ENCODE measurements around the gene PNPLA1. TPM values are rescaled to one million over a fixed set of nuclear protein-coding genes. Genes with fewer than 3 reads are reported as not detected.

PNPLA1 gene
- total RNA-seq, 4 donors from 2014 or later, result not detected

DNA sequence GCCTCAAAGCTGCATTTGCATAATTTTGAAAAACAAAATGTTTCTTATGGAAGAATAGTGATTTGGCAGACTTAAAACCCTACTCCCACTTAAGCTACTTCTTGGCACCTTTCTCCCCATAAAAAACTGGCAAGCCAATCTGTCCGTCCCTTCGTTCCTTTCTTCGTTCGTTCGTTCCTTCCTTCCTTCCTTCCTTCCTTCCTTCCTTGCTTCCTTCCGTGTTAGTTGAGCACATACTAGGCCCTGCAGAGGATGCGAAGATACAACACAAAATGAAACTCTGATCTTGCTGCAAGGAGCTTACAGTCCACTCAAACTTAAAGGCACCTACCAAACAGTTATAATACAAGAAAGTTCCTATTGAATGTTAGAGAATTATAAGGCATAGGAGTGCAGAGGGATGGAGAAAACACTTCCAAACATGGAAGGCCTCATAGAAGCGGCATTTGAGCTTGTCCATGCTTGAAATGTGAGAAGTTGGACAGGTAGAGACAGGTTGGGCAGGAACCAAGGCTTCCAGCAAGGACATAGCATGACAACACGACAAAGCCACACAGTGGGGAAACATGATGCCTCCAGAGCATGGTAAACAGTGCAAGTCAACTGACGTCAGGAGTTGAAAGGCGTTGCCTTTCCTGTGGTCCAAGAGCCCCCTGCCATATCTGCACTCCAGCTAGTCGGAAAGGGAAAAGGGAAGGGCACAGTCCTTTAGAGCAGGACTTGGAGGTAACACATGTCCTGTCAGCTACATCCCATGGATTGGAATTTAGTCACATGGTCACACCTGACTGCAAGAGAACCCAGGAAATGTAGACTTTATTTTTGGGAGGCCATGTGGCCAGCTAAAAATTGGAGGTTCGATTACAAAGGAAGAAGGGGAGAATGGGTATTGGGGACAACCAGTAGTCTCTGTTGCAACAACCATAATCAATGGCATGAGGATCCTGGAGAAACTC, 7.0 kb downstream of the PNPLA1 start:
- intact Hi-C loops (cut with DNase I; ENCODE audit: low total_unique reads), result no loop called here
- DNase-seq, result no peak
- H3K27ac ChIP-seq, result no peak overlapping the region
- H3K9me3 ChIP-seq, result no peaks in the 10 kb centered on the region
- no peak for TF ChIP-seq POLR2A (IDR thresholded peaks at IDR 0.05)
- TF ChIP-seq, protein P1, sequence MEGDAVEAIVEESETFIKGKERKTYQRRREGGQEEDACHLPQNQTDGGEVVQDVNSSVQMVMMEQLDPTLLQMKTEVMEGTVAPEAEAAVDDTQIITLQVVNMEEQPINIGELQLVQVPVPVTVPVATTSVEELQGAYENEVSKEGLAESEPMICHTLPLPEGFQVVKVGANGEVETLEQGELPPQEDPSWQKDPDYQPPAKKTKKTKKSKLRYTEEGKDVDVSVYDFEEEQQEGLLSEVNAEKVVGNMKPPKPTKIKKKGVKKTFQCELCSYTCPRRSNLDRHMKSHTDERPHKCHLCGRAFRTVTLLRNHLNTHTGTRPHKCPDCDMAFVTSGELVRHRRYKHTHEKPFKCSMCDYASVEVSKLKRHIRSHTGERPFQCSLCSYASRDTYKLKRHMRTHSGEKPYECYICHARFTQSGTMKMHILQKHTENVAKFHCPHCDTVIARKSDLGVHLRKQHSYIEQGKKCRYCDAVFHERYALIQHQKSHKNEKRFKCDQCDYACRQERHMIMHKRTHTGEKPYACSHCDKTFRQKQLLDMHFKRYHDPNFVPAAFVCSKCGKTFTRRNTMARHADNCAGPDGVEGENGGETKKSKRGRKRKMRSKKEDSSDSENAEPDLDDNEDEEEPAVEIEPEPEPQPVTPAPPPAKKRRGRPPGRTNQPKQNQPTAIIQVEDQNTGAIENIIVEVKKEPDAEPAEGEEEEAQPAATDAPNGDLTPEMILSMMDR (IDR thresholded peaks at IDR 0.05), result no peak
- H3K36me3 ChIP-seq, result no peaks in the 10 kb centered on the region
- H3K27me3 ChIP-seq, result no peaks in the 10 kb centered on the region
- H3K4me3 ChIP-seq, result no peak overlapping the region
- no peaks in the 10 kb centered on the region for H3K4me1 ChIP-seq

DNA sequence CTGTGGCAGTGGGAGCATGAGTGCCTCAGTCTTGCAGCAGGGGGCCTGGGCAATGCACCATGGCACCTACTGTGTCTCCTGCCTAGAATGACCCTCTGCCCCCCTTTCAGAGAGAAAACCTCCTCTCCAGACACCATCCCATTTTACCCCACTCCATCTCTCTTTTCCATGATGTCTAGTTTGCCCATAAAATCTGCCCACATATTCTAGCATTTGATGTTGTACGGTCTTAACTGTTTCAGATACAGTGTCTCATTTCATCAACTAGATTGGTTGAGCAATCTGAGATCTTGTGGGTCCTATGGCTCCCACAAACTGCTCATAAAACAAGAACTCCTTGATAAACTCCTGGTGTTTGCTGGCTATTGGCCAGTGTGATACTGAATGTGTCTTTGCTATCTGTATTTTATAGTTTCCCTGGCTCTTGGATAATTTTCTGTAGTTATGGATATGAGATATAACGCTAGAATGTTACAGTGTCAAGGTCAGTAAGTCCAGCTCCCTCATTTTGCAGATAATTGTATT, 8.1 kb downstream of the PNPLA1 start:
- TF ChIP-seq POLR2A (IDR thresholded peaks at IDR 0.05), result no peak
- TF ChIP-seq, protein P1 (IDR thresholded peaks at IDR 0.05), result no peak
- no peaks in the 10 kb centered on the region for H3K9me3 ChIP-seq
- intact Hi-C loops (cut with DNase I; ENCODE audit: low total_unique reads), result no loop called here
- H3K27me3 ChIP-seq, result no peaks in the 10 kb centered on the region
- no peak for DNase-seq
- no peaks in the 10 kb centered on the region for H3K4me1 ChIP-seq
- no peak overlapping the region for H3K27ac ChIP-seq
- H3K4me3 ChIP-seq, result no peak overlapping the region
- H3K36me3 ChIP-seq, result no peaks in the 10 kb centered on the region

DNA sequence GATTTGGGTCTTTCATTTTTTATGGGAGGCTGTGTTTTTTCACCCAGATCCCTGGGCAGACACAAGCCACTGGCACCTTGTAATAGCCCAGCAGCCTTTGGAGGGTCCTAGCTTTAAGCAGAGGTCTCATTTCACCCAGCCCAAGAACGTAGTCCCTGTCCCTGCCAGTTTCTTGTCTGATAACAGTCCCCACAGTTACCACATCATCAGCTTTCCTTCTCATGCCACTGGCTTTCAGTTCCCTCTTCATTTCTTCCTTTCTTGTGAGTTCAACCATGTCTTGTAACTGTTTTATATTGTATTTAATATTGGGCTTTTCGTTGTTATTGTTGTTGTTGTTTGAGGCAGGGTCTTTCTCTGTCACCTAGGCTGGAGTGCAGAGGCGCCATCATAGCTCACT, 10.6 kb downstream of the PNPLA1 start:
- H3K9me3 ChIP-seq, result no peaks in the 10 kb centered on the region
- H3K27ac ChIP-seq, result no peak overlapping the region
- no peak for TF ChIP-seq POLR2A (IDR thresholded peaks at IDR 0.05)
- TF ChIP-seq, protein P1 (IDR thresholded peaks at IDR 0.05), result no peak
- intact Hi-C loops (cut with DNase I; ENCODE audit: low total_unique reads), result no loop called here
- H3K27me3 ChIP-seq, result peaks cover 0 to 7% of the 10 kb centered on the region in 2 donors
- DNase-seq, result no peak
- H3K4me3 ChIP-seq, result no peak overlapping the region
- H3K4me1 ChIP-seq, result no peaks in the 10 kb centered on the region
- H3K36me3 ChIP-seq, result no peaks in the 10 kb centered on the region

GRCh38 chr6:36280983-36281382, 11.1 kb downstream of the PNPLA1 start:
- Histone ChIP-seq H3K36me3 (no peaks in the 10 kb centered on the region), H3K9me3 (no peaks in the 10 kb centered on the region), H3K27ac (no peak overlapping the region), H3K27me3 (peaks cover 0 to 8% of the 10 kb centered on the region in 2 donors), H3K4me1 (no peaks in the 10 kb centered on the region), H3K4me3 (no peak overlapping the region)
- no peak for TF ChIP-seq POLR2A (IDR thresholded peaks at IDR 0.05)
- TF ChIP-seq, protein P1 (IDR thresholded peaks at IDR 0.05), result no peak
- intact Hi-C loops (cut with DNase I; ENCODE audit: low total_unique reads), result no loop called here
- DNase-seq, result no peak

DNA sequence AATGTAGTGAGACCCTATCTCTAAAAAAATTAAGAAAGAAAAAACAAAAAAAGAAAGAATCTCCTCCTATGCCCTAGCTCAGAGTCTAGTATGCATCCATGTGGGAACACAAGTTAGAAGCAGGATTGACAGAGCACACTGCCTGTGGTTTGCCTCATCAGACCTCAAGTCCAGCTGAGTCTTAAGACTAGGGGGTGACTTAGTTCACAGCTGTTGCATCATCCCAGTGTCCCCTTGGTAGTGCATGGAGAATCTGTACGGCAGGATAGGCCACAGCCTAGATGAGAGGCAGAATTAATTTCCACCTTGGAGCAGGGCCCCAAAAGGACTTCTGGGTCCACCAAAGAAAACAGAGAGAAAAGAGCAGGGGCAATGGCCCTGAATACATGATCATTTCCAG, 13.7 kb downstream of the PNPLA1 start:
- peaks cover 0 to 11% of the 10 kb centered on the region in 2 donors for H3K27me3 ChIP-seq
- DNase-seq, result no peak
- H3K4me1 ChIP-seq, result no peaks in the 10 kb centered on the region
- TF ChIP-seq, protein P1 (IDR thresholded peaks at IDR 0.05), result no peak
- no peak for TF ChIP-seq POLR2A (IDR thresholded peaks at IDR 0.05)
- H3K9me3 ChIP-seq, result no peaks in the 10 kb centered on the region
- H3K27ac ChIP-seq, result no peak overlapping the region
- H3K36me3 ChIP-seq, result no peaks in the 10 kb centered on the region
- H3K4me3 ChIP-seq, result no peak overlapping the region
- intact Hi-C loops (cut with DNase I; ENCODE audit: low total_unique reads), result no loop called here
